ENCODE data around the gene EFHB. TPM values are rescaled to one million over a fixed set of nuclear protein-coding genes. Genes with fewer than 3 reads are reported as not detected.

EFHB gene
- total RNA-seq, 1 donor from 2014 or later, result 0.26 TPM

DNA sequence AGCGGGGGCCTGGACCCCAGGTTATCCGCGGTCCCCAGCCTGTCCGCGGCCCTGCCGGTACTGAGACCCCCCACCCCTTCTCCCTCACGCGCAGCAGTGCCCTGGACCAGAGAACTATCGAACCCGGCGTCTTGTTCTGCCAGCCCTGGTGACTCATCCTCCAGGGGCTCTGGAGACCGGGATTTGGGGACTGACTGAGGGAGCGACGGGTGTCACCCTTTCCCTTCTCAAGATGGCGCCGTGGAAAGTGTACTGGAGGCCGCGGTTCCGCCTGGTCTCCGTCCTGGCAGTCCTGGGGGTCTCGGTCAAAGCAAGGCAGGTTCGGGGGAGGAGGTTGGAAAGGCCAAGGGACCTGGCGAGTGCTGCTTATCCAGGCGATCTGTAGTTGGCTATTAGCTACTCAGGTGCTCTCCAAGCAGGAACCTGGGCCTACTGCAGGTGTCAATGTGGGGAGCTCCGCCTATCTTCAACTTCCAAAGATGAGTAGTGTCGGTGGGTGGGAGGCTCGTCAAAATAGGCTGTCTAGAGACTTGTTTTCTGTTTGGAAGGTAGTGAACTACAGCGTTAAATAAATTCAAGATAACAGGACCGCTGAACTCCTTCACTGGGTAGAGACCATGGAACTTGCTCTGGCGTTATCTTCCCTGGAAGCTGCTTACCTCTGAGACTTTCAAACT, 13.7 kb upstream of the EFHB start:
- no peaks in the 10 kb centered on the region for H3K27me3 ChIP-seq (ENCODE audit: control insufficient read depth, insufficient read depth, low read length)
- peak overlapping the region; percentile 83 for H3K4me3 ChIP-seq (ENCODE audit: low read depth, low read length)
- TF ChIP-seq, protein P1, sequence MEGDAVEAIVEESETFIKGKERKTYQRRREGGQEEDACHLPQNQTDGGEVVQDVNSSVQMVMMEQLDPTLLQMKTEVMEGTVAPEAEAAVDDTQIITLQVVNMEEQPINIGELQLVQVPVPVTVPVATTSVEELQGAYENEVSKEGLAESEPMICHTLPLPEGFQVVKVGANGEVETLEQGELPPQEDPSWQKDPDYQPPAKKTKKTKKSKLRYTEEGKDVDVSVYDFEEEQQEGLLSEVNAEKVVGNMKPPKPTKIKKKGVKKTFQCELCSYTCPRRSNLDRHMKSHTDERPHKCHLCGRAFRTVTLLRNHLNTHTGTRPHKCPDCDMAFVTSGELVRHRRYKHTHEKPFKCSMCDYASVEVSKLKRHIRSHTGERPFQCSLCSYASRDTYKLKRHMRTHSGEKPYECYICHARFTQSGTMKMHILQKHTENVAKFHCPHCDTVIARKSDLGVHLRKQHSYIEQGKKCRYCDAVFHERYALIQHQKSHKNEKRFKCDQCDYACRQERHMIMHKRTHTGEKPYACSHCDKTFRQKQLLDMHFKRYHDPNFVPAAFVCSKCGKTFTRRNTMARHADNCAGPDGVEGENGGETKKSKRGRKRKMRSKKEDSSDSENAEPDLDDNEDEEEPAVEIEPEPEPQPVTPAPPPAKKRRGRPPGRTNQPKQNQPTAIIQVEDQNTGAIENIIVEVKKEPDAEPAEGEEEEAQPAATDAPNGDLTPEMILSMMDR (IDR thresholded peaks at IDR 0.05; ENCODE audit: insufficient read depth, low read length, severe bottlenecking), result no peak
- DNase-seq (ENCODE audit: low read depth) (peak; percentile 67), FAIRE-seq (no peak)
- peaks cover 2% of the 10 kb centered on the region for H3K36me3 ChIP-seq (ENCODE audit: control insufficient read depth, insufficient read depth, low read length)

DNA sequence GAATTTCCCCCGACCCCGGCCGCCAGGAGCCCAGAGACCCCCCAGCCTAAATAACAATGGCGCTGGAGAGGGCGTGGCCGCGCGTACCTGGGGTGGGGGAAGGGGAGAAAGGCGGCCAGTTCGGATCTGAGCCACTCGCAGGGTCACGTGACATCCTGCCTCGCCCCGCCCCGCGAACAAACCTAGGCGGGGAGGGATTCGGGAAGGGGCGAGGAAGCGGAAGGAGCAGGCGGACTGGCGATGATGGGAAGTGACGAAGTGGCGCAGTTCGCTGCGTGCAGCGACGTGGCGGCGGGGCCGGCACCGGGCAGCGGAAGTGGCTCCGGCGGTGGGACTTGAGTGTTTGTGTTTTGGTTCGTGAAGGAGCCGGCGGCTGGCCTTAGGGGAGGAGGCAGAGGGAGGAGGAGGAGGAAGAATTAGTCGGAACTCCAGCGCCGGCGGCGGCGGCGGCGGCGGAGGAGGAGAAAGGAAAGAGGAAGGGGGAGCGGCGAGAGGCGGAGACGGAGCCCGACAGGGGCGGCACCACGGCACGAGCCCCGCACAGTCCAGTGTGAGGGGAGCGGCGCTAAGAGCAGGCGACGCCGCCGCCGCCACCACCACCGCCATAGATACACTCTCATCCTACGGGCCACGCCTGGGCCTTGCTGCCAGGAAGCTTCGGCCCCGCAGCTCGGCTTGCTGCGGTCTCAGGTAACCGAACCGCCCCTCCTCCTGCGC, 13.0 kb upstream of the EFHB start, which contains the start of gene RAB5A:
Gene RAB5A (plus strand): TSS at position 266 of the 717 bp plus-strand sequence. CDS start 3,802 bp downstream, outside the sequence.
- peak within 1 kb of the TSS; percentile 83 for H3K4me3 ChIP-seq (ENCODE audit: low read depth, low read length)
- FAIRE-seq, result no peak
- peak; percentile 93 for DNase-seq (ENCODE audit: low read depth)
- TF ChIP-seq, protein P1 (IDR thresholded peaks at IDR 0.05; ENCODE audit: insufficient read depth, low read length, severe bottlenecking), result no peak
- H3K27me3 ChIP-seq (ENCODE audit: control insufficient read depth, insufficient read depth, low read length), result no peaks in the 10 kb centered on the region
- H3K36me3 ChIP-seq (ENCODE audit: control insufficient read depth, insufficient read depth, low read length), result peaks cover 2% of the 10 kb centered on the region

DNA sequence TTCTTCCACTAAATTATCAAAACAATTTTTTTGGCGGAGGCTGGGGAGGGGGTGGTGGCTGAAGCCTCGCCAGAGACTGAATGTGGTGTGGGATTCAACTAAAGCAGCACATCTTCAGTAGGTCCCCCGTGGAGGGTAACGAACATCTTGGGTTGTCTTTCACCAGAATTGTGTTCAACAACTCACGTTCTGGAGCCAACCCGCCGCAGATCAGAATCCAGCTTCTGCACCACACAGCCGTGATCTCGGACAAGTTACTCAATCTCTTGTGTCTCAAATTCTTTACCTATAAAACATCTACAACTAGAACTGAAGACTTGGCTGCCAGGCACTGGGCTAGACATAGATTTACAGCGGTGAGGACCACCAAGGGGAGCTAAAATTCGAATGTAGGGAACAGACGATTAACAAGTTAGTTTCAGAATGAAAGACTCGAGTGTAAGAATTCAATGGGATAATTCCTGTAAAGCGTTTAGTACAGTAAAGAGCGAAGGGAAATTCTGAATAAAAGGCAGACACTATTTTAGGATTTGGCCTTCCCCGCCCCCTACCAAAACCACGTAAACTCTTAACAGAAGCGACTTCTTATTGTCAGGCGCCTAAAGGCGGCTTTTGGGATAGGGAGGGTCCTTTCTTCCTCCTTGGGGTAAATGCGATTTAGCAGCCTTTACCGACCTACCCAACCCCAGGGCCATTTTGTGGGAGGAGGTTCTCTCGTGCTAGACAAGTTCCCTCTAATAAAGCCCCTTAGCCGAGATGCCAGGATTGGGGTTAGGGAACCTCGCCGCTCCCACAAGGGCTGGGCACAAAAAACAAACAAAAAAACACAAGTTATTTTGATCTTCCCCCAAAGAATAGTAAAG, 12.2 kb upstream of the EFHB start:
- FAIRE-seq (no peak), DNase-seq (ENCODE audit: low read depth) (no peak)
- TF ChIP-seq, protein P1 (IDR thresholded peaks at IDR 0.05; ENCODE audit: insufficient read depth, low read length, severe bottlenecking), result no peak
- Histone ChIP-seq H3K36me3 (ENCODE audit: control insufficient read depth, insufficient read depth, low read length) (no peaks in the 10 kb centered on the region), H3K4me3 (ENCODE audit: low read depth, low read length) (peak overlapping the region; percentile 83), H3K27me3 (ENCODE audit: control insufficient read depth, insufficient read depth, low read length) (no peaks in the 10 kb centered on the region)

DNA sequence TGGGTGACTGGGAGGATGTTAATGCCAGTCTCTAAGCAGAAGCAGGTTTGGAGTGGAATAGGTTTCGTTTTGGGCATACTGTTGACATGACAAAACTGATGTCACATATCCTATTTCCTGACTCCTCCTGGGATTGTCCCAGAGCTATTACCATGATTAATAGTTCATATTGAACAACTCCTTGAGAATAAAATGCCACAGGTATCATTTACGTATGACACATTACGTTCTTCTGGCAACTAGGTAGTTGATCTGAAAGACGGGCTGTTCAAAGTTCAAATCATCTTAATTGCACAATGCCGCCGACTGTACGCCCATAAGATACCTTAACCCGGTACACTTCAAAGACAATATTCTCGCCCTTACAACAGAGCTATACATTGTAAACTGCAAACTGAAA, 11.5 kb upstream of the EFHB start:
- no peak for DNase-seq (ENCODE audit: low read depth)
- FAIRE-seq, result no peak
- H3K4me3 ChIP-seq (ENCODE audit: low read depth, low read length), result no peak overlapping the region
- TF ChIP-seq, protein P1 (IDR thresholded peaks at IDR 0.05; ENCODE audit: insufficient read depth, low read length, severe bottlenecking), result no peak
- H3K27me3 ChIP-seq (ENCODE audit: control insufficient read depth, insufficient read depth, low read length), result no peaks in the 10 kb centered on the region
- H3K36me3 ChIP-seq (ENCODE audit: control insufficient read depth, insufficient read depth, low read length), result no peaks in the 10 kb centered on the region

DNA sequence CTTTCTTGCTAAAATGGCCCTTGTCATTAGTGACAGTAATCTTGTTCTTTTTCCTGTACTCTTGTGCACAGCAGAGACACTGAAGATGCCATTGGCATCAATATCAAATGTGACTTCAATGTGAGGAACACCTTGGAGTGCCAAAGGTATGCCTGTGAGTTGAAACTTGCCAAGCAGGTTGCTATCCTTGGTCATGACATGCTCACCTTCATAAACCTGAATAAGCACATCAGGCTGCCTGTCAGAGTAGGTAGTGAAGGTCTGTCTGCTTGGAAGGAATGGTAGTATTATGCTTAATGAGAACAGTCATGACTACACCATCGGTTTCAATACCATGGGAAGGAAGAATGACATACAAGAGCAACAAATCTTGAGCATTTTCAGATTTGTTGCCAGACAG, 6.6 kb upstream of the EFHB start:
- Histone ChIP-seq H3K36me3 (ENCODE audit: control insufficient read depth, insufficient read depth, low read length) (no peaks in the 10 kb centered on the region), H3K4me3 (ENCODE audit: low read depth, low read length) (no peak overlapping the region), H3K27me3 (ENCODE audit: control insufficient read depth, insufficient read depth, low read length) (no peaks in the 10 kb centered on the region)
- DNase-seq (ENCODE audit: low read depth) (peak; percentile 58), FAIRE-seq (no peak)
- TF ChIP-seq, protein P1 (IDR thresholded peaks at IDR 0.05; ENCODE audit: insufficient read depth, low read length, severe bottlenecking), result no peak

All from bronchial epithelial cell (primary cell).